SH-SY5Y (cell line): ENCODE measurements around the gene THAP7.

Experiments used
- GATA2 ChIP-seq: IDR thresholded peaks from 2 replicates; pipeline ENCODE4 v1.6.1; 2011; ENCODE audit warnings: mild to moderate bottlenecking, low read depth, low read length
- GATA3 ChIP-seq: IDR thresholded peaks from 2 replicates; pipeline ENCODE4 v1.6.1; 2011; ENCODE audit warnings: low read depth, mild to moderate bottlenecking, low read length, moderate library complexity

DNA sequence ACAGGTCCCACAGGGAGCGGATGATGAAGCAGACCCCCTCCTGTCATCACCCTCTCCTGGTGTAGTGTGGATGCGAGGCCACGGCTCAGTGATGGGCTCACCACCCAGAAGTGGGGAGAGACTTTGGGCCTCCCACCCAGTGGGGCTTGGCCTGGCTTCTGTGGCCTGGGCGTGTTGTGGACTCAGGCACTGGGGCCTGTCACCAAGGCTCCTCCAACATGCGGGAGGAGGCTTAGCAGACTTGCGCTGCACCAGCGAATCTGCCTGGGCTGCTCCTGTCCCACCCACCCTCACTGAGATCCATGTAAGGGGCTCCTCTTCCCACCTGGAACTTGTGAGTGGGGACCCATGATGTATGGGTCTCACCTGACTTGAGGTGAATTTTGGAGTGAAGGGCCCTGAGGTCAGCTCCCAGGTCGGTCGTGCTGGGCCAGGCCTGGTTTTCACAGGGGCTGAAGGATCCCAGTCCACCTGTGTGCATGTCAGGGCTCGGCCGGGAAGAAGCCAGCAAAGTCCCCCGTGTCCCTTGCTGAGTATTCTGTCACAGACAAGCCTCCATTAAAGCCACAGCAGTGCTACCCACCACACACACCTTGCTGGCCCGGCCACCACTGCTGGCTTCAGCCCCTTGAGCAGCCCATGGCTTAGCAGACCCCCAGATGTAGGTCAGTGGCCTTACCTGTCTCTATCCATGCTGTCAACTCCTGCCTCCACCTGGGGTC lies 4.2 kb downstream of the THAP7 start:
- no peak for TF ChIP-seq GATA3
- no peak for TF ChIP-seq GATA2
